Right renal cortex interstitium (tissue), 3 donors: ENCODE results near the gene TMEM88. TPM values are rescaled to one million over a fixed set of nuclear protein-coding genes. Genes with fewer than 3 reads are reported as not detected.
A peak's percentile ranks its signal among the peaks of the same experiment; 100 is the strongest.

Experiments used
- DNase-seq, 3 donors: peaks; one replicate each; pipeline ENCODE4 v3.0.0-alpha.2; 2013; ENCODE audit warnings: low read depth in 3 of 3, low spot score in 2 of 3
- polyA plus RNA-seq, 3 donors: library from polyadenylated mRNA; unstranded; fragments of 120-200 nt; gene quantifications; one replicate each; pipeline ENCODE4 v1.2.1, GENCODE V29; 2013; ENCODE audit not compliant: insufficient read length in 3 of 3

Gene TMEM88
- polyA plus RNA-seq, 3 donors = 19.1 to 27.1 (median 23.0) TPM

- peak in 1 of 3 donors; percentile 18 for DNase-seq
These were observed 11.7 kb upstream of the TMEM88 start for GRCh38 chr17:7843257-7843535.

DNA sequence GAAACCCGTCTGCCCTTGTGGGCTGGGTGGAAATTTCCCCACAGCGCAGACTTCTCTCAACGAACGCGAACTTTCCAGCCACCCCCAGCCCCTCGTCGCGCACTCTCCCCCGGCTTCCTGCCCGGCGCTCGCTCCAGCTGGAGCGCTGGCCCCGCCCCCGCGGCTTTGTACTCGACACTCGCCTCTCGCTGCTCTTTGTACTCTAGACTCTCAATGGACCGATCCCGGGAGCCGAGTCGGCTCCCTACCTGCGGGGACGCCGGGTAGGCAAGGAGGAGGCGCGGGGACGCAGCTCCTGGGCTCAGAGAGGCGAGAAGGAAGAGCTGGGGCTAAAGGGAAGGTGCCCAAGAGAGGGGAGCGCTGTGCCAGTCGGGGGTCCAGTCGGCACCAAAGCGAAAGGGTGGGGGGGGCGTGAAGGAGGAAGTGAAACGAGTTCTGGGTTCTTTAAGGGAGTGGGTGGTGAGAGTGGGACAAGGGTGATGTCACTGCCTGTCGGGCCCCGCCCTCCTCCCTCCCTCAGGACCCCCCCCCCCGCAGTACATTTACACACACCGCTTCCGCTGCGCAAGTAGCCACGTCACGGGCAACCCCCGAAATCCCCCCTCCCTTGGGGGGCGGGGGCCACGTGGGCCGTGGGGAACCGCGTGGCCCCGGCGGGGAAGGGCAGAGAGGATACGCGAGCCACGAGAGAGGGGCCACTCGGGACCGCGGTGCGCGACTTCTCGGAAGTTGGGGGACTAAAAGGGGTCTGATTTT, 11.2 kb upstream of the TMEM88 start:
- DNase-seq = peak in 1 of 3 donors; percentile 70

GRCh38 chr17:7844292-7845154, 10.3 kb upstream of the TMEM88 start:
- DNase-seq = peak in 1 of 3 donors; percentile 88

DNA sequence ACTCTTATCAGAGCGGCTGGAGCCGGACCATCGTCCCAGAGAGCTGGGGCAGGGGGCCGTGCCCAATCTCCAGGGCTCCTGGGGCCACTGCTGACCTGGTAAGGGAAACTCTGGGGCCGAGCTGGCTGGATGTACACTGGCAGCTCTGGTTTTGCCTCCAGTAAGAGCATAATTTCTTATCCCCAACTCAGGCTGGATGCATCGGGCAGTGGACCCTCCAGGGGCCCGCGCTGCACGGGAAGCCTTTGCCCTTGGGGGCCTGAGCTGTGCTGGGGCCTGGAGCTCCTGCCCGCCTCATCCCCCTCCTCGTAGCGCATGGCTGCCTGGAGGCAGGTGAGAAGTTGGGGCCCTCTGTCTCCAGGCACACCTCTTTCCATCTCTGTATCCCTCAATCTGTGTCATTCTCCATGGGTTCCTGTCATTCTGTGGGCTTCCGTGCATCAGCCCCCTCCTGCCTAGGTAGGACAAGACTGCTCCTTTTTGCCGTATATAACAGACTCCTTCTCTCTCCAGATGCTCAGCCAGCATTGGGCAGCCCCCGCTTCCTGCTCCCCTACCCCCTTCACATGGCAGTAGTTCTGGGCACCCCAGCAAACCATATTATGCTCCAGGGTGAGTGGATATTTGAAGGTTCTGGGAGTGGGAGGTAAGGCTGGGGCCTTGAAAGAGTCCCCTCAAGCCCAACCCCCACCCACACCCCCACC, 9.4 kb upstream of the TMEM88 start:
- DNase-seq = no peak

GRCh38 chr17:7846063-7846735, 8.7 kb upstream of the TMEM88 start:
- DNase-seq = no peak

- DNase-seq = no peak
These were observed 7.9 kb upstream of the TMEM88 start for GRCh38 chr17:7846765-7847661.

GRCh38 chr17:7848131-7848579, 6.7 kb upstream of the TMEM88 start:
- DNase-seq = no peak

- no peak for DNase-seq
These were observed 6.1 kb upstream of the TMEM88 start for GRCh38 chr17:7848739-7849129.

- DNase-seq = no peak
These were observed 5.6 kb upstream of the TMEM88 start for GRCh38 chr17:7849130-7849750.

GRCh38 chr17:7849751-7850504, 4.9 kb upstream of the TMEM88 start:
- no peak for DNase-seq

- no peak for DNase-seq
These were observed 4.0 kb upstream of the TMEM88 start for GRCh38 chr17:7850701-7851437.

DNA sequence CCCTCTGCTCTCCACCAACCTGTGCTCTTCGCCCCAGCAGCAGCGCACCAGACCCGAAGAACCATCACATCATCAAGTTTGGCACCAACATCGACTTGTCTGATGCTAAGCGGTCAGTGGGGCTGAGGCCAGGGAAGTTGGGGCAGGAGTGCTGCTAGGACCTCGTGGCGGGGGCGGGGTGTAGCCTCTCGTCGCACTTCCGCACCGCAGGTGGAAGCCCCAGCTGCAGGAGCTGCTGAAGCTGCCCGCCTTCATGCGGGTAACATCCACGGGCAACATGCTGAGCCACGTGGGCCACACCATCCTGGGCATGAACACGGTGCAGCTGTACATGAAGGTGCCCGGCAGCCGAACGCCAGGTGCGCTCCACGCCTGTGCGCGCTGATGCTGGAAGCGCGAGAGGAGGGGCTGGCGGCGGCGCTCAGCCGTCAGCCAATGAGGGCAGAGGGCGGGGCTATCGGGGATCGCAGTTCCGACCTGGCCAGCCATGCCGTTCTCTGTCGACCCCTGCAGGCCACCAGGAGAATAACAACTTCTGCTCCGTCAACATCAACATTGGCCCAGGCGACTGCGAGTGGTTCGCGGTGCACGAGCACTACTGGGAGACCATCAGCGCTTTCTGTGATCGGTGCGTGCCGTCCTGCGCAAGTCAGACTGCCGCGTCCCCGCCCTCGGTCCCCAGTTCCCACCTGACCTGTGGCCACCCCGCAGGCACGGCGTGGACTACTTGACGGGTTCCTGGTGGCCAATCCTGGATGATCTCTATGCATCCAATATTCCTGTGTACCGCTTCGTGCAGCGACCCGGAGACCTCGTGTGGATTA, 3.2 kb upstream of the TMEM88 start:
- DNase-seq = peak in 1 of 3 donors; percentile 81

DNA sequence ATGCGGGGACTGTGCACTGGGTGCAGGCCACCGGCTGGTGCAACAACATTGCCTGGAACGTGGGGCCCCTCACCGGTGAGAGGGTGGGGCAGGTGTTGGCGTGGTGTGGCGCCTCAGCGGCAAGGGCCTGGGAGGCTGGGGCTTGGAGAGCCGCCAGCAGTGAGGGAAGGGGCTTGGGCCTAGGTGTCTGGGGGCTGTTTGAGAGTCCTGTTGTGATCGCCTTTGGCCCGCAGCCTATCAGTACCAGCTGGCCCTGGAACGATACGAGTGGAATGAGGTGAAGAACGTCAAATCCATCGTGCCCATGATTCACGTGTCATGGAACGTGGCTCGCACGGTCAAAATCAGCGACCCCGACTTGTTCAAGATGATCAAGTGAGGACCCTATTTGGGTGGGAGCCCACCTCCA, 2.6 kb upstream of the TMEM88 start:
- DNase-seq = no peak

GRCh38 chr17:7852919-7853690, 1.8 kb upstream of the TMEM88 start:
- no peak for DNase-seq

- no peak for DNase-seq
These were observed 1.2 kb upstream of the TMEM88 start for GRCh38 chr17:7853691-7854038.

- no peak for DNase-seq
These were observed 638 bp upstream of the TMEM88 start for GRCh38 chr17:7854078-7854777.
